ENCODE results near the gene RWDD1.

RWDD1 gene

DNA sequence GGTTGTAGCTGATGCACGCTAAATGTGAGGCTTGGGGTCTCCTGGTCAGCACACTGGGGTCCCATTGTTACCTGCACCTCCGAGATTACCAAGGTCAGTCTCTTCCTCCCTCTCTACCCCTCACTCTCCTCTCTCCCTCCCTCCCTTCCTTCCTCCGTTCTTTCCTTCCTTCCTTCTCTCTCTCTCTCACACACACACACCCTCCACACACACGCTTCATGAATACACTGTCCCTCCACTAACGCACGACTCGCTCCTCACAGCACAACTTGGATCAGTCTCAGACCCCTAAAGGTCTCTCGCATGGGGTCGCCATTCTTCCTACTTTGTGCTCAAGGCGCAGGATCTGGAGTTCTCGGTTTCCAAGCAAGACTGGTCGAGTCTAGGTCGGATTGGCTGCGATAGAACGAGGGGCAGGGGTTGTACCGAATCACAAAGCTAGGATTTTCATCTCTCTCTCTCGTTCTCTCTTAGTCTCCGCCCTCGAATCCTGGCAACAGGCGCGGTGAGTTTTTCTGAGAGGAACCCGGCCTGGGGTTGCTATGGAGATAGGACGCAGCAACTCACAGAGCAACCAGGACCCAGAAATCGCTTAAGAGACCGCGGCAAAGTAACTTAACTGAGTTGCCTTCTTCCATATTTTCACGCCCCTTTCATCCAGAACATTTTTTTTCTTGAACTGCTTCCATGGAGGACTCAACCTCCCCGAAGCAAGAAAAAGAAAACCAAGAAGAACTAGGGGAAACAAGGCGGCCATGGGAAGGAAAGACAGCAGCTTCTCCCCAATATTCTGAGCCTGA lies 44.8 kb downstream of the RWDD1 start, which contains the start of gene RSPH4A:
TSS of gene RSPH4A (plus strand) at position 543 of the 800 bp plus-strand sequence. CDS start at position 688, 145 bp downstream.
- DNase-seq = peak; percentile 92

DNA sequence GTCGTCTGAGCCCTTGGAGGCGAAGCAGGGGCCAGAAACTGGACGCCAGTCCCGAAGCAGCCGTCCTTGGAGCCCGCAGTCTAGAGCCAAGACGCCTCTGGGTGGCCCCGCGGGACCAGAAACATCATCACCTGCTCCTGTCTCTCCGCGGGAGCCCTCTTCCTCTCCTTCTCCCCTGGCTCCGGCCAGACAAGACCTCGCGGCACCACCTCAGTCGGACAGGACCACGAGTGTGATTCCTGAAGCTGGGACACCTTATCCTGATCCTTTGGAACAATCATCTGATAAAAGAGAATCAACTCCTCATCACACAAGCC lies 45.4 kb downstream of the RWDD1 start:
- no peak for DNase-seq

DNA sequence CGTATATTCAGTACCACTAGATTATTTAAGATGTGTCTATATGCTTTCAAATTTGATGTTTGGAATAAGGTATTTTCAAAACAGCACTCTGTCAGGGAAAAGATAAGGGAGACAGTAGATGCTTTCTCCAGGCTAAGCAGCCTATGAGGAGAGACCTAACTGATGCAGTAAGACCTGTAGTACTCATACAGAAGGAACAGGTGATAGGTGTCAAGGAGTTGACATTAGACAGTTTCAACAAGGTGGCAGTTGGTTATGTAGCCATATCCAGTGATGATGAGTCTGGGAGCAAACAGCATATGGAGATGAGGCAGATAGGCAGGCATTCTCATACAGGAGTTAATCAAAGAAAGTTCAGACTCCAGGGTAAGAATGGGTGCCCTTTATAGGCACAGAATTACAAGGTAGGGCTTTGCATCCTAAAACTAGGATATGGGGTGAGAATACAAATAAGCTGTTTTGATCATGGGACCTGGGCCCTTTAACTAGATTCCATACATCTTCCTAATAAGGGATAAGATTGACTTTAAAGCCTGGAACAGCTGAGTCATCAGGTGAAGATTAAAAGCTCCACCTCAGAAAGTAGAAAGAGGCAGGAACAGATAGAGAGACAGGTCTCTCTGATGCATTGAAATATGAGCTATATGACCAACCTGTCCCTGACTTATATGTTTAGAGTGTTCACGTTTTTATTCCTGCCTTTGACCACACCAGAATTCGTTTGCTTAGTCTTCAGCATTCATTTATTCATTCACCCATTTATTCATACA lies 52.9 kb downstream of the RWDD1 start:
- DNase-seq = no peak

DNA sequence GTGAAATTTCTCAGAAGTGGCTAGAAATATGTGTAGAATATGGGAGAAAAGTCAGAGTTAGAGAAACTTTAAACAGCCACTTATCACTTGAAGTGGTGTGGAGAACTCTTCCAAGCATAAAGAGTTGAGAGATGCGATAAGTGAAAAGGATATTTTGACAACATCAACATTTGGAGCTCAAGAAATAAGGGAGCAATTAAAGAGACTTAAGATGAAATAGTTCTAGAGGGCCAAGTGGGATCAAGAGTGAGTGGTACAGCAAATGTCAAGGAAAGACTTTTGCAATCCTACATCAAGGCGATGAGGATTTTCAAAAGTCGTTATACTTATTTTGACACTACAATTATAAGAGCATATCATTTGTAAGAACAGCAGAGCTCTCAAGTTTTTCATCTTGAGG lies 54.6 kb downstream of the RWDD1 start:
- DNase-seq = no peak

DNA sequence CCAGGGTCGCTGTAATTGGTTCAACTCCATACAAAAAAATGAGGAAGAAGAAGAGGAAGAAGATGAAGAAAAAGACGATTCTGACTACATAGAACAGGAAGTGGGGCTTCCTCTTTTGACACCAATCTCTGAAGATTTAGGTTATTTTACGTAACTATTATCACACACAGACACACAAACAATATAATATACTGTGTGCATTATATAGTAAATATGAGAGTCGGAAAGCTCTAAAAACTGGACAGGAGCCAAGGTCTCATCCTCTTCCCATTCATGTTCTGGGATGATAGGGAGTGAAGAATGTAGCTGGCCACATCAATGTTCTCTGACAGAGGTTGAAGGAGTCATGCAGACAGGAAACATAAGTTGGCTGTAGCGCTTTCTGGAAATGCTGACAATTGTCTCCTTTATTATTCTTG lies 58.3 kb downstream of the RWDD1 start:
- no peak for DNase-seq

DNA sequence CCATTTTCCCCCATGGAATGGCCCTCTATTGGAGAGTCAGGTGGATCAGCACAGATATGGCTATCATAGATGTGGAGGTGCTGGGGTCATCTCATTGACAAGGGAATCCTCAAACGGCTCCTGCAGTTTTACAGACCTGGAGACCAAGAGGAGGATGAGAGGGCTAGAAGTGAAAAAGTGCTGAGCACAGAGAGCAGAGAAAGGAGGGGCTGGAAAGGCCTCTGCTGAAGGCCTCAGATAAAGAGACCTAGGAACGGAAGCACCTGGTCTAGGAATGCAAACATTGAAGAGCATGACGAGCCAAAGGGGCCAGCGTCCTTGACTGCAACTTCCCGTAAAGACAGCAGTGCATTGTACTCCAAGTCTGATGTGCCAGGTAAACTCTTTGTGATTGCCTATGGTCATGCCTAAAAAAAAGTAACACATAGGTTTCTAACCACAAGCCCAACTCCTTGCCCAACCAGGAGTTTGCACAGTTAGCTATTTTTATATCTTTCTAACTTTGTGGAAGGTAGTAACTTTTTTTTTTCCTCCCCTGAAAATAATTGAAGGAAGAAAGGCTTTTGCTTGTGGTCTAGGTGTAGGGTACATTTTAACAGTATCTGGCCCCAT lies 60.2 kb downstream of the RWDD1 start:
- no peak for DNase-seq

DNA sequence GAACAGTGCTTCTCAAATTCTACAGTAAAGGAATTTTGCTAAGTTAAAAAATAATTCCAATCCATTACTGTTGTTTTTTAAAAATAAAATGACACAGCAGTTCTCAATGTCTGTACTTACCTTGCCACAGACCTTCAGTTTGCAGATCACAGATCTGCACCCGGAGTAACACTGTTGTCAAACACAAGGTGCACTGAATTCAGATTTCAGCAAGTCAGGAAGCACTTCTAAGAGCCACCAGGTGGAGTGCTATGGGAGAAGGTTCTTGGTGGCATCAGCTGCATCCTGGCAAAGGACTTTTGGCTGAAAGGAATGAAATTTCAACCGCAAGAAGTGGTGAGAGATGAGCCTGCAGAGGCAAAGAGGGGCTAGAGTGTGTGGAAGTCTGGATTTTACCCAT lies 62.4 kb downstream of the RWDD1 start:
- DNase-seq = no peak

All from NCI-H2227 treated with DMSO at 0.1 percent for 48 hours (cell line).